HepG2 (cell line): Measurements from ENCODE around the gene NFE2. TPM values are rescaled to one million over a fixed set of nuclear protein-coding genes. Genes with fewer than 3 reads are reported as not detected.

Source experiments
- CENPT ChIP-seq: sonication (generic); formaldehyde crosslinking; IDR thresholded peaks from 2 replicates; pipeline ENCODE4 v1.8.0; 2022; ENCODE audit warnings: low read depth, mild to moderate bottlenecking, moderate library complexity, missing genetic modification reagents
- KDM5B ChIP-seq: sonication (generic); formaldehyde crosslinking; IDR thresholded peaks from 2 replicates; pipeline ENCODE4 v1.4.0; 2020; ENCODE audit warnings: missing genetic modification reagents, mild to moderate bottlenecking, borderline replicate concordance
- SIN3A ChIP-seq: IDR thresholded peaks from 2 replicates; pipeline ENCODE4 v1.6.1; 2011; ENCODE audit warnings: low read depth, mild to moderate bottlenecking, control low read depth, low read length, borderline replicate concordance
- ZBTB38 ChIP-seq: sonication (generic); formaldehyde crosslinking; IDR thresholded peaks from 2 replicates; pipeline ENCODE4 v1.5.1; 2020; ENCODE audit warnings: mild to moderate bottlenecking, missing genetic modification reagents
- polyA plus RNA-seq, 8 experiments: library from polyadenylated mRNA; depleted of rRNA in 3 of 8; stranded (reverse) in 7 of 8; unstranded in 1 of 8; fragments of >200 nt; fragmentation: Illumina TruSeq in 4 of 8; extraction: Trizol in 4 of 8; gene quantifications; 2 replicates each; pipeline versions ENCODE4 v1.2.1 to v1.2.3, GENCODE V29; 2011 to 2016; ENCODE audit warnings: low read depth in 4 of 8, missing spikeins in 1 of 8, mixed read lengths in 1 of 8; ENCODE audit not compliant: insufficient read depth in 1 of 8
- total RNA-seq, 5 experiments: library from RNA; depleted of rRNA; stranded (reverse); fragments of >200 nt; fragmentation: Illumina TruSeq; extraction: Trizol; gene quantifications; 2 replicates each; pipeline ENCODE4 v1.2.3, GENCODE V29; 2016; ENCODE audit warnings: low read depth in 1 of 5
- TF ChIP-seq, protein P1 (sequence below): sonication (generic); formaldehyde crosslinking; IDR thresholded peaks from 2 replicates; pipeline ENCODE4 v1.5.1; 2020; ENCODE audit warnings: mild to moderate bottlenecking, missing genetic modification reagents
- TF ChIP-seq, protein P2 (sequence below): sonication (generic); formaldehyde crosslinking; IDR thresholded peaks from one replicate; pipeline ENCODE4 v1.5.1; 2020; ENCODE audit warnings: mild to moderate bottlenecking, missing genetic modification reagents; ENCODE audit errors: not compliant biosample characterization
- TF ChIP-seq, protein P3 (sequence below): sonication (generic); formaldehyde crosslinking; IDR thresholded peaks from 2 replicates; pipeline ENCODE4 v1.5.0; 2020; ENCODE audit warnings: missing genetic modification reagents, mild to moderate bottlenecking, borderline replicate concordance
- TF ChIP-seq, protein P4 (sequence below), 2 experiments: sonication (generic) in 1 of 2; formaldehyde crosslinking in 1 of 2; IDR thresholded peaks; 2 replicates each; pipeline versions ENCODE4 v1.4.0 to v1.6.1; 2018 to 2020; ENCODE audit warnings: missing genetic modification reagents in 2 of 2, borderline replicate concordance in 1 of 2, low read depth in 1 of 2, mild to moderate bottlenecking in 1 of 2, missing biosample characterization in 1 of 2

The NFE2 gene
- total and polyA plus RNA-seq, 2 of the 13 experiments (the other 11 are each of a cell fraction or from before 2014, with no cell fraction given) = 4.5 to 7.8 TPM

DNA sequence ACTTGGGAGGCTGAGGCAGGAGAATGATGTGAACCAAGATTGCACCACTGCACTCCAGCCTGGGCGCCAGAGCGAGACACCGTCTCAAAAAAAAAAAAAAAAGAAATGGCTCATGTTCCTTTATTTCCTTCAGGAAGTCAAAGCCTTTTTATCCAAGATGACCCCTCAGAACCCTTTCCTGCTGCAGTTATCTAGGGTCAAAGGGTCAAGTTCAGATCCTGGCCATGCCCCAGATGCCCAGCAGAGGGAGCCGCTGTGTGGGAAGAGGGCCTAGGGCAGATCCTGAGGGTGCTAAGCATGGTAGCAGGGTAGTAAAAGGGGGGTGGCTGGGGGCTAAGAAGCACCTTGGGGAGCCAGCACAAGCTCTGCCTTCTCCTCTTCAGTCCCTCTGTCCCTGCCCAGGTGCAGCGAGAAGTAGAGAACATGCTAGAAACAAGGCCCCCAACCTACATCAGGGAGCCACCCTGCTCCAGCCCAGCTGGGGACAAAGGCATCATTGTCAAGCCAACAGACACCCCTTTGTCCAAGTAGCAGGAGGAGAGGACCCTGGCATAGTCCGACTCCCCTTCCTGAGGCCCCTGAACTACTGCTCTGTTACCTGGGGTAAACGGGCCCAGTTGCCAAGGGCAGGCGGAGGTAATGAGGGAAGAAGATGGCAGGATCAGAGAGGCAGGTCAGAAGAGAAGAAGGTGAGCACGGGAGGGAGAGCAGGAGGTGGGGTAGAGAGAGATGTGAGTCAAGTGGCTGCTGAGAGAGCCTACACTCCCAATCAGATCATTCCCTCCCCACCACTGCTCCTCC lies 6.5 kb downstream of the NFE2 start (continued):
- TF ChIP-seq, protein P1, sequence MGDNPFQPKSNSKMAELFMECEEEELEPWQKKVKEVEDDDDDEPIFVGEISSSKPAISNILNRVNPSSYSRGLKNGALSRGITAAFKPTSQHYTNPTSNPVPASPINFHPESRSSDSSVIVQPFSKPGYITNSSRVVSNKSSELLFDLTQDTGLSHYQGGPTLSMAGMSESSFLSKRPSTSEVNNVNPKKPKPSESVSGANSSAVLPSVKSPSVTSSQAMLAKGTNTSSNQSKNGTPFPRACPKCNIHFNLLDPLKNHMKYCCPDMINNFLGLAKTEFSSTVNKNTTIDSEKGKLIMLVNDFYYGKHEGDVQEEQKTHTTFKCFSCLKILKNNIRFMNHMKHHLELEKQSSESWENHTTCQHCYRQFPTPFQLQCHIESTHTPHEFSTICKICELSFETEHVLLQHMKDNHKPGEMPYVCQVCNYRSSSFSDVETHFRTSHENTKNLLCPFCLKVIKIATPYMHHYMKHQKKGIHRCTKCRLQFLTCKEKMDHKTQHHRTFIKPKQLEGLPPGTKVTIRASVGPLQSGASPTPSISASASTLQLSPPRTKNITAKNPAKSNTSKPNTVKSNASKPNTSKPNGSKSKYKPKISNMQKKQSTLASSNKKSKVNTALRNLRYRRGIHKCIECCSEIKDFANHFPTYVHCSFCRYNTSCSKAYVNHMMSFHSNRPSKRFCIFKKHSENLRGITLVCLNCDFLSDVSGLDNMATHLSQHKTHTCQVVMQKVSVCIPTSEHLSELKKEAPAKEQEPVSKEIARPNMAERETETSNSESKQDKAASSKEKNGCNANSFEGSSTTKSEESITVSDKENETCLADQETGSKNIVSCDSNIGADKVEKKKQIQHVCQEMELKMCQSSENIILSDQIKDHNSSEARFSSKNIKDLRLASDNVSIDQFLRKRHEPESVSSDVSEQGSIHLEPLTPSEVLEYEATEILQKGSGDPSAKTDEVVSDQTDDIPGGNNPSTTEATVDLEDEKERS (CRISPR knock-in tag) = peak; percentile 73; the same call in 1 of the 2 replicates
- TF ChIP-seq SIN3A (0 out of 2 replicates have a peak, but pooled peaks have one; percentile 40), ZBTB38 (CRISPR knock-in tag) (peak; percentile 22; the same call in 1 of the 2 replicates), CENPT (CRISPR knock-in tag) (no peak), KDM5B (CRISPR knock-in tag) (peak; percentile 79; the same call in 1 of the 2 replicates)
- TF ChIP-seq, protein P2, sequence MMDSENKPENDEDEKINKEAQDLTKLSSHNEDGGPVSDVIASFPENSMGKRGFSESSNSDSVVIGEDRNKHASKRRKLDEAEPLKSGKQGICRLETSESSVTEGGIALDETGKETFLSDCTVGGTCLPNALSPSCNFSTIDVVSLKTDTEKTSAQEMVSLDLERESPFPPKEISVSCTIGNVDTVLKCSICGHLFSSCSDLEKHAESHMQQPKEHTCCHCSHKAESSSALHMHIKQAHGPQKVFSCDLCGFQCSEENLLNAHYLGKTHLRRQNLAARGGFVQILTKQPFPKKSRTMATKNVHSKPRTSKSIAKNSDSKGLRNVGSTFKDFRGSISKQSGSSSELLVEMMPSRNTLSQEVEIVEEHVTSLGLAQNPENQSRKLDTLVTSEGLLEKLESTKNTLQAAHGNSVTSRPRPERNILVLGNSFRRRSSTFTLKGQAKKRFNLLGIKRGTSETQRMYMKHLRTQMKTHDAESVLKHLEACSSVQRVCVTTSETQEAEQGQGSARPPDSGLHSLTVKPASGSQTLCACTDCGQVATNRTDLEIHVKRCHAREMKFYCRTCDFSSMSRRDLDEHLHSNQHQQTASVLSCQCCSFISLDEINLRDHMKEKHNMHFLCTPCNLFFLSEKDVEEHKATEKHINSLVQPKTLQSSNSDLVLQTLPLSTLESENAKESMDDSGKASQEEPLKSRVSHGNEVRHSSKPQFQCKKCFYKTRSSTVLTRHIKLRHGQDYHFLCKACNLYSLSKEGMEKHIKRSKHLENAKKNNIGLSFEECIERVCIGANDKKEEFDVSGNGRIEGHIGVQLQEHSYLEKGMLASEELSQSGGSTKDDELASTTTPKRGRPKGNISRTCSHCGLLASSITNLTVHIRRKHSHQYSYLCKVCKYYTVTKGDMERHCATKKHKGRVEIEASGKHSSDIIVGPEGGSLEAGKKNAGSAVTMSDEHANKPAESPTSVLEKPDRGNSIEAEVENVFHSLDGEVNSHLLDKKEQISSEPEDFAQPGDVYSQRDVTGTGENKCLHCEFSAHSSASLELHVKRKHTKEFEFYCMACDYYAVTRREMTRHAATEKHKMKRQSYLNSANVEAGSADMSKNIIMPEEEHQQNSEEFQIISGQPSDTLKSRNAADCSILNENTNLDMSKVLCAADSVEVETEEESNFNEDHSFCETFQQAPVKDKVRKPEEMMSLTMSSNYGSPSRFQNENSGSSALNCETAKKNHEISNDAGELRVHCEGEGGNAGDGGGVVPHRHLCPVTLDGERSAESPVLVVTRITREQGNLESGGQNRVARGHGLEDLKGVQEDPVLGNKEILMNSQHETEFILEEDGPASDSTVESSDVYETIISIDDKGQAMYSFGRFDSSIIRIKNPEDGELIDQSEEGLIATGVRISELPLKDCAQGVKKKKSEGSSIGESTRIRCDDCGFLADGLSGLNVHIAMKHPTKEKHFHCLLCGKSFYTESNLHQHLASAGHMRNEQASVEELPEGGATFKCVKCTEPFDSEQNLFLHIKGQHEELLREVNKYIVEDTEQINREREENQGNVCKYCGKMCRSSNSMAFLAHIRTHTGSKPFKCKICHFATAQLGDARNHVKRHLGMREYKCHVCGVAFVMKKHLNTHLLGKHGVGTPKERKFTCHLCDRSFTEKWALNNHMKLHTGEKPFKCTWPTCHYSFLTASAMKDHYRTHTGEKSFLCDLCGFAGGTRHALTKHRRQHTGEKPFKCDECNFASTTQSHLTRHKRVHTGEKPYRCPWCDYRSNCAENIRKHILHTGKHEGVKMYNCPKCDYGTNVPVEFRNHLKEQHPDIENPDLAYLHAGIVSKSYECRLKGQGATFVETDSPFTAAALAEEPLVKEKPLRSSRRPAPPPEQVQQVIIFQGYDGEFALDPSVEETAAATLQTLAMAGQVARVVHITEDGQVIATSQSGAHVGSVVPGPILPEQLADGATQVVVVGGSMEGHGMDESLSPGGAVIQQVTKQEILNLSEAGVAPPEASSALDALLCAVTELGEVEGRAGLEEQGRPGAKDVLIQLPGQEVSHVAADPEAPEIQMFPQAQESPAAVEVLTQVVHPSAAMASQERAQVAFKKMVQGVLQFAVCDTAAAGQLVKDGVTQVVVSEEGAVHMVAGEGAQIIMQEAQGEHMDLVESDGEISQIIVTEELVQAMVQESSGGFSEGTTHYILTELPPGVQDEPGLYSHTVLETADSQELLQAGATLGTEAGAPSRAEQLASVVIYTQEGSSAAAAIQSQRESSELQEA (CRISPR knock-in tag) = no peak
- TF ChIP-seq, protein P3, sequence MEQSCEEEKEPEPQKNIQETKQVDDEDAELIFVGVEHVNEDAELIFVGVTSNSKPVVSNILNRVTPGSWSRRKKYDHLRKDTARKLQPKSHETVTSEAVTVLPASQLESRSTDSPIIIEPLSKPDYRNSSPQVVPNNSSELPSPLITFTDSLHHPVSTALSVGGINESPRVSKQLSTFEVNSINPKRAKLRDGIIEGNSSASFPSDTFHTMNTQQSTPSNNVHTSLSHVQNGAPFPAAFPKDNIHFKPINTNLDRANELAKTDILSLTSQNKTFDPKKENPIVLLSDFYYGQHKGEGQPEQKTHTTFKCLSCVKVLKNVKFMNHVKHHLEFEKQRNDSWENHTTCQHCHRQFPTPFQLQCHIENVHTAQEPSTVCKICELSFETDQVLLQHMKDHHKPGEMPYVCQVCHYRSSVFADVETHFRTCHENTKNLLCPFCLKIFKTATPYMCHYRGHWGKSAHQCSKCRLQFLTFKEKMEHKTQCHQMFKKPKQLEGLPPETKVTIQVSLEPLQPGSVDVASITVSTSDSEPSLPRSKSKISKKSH (CRISPR knock-in tag) = no peak
- TF ChIP-seq, protein P4, sequence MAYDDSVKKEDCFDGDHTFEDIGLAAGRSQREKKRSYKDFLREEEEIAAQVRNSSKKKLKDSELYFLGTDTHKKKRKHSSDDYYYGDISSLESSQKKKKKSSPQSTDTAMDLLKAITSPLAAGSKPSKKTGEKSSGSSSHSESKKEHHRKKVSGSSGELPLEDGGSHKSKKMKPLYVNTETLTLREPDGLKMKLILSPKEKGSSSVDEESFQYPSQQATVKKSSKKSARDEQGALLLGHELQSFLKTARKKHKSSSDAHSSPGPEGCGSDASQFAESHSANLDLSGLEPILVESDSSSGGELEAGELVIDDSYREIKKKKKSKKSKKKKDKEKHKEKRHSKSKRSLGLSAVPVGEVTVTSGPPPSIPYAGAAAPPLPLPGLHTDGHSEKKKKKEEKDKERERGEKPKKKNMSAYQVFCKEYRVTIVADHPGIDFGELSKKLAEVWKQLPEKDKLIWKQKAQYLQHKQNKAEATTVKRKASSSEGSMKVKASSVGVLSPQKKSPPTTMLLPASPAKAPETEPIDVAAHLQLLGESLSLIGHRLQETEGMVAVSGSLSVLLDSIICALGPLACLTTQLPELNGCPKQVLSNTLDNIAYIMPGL (CRISPR knock-in tag; IDR thresholded peaks at IDR 0.05; ENCODE audit: borderline replicate concordance in 1 of 2, low read depth in 1 of 2) = no peak; a peak in 2 of 4 replicates
